Right lobe of liver (tissue), 6 donors: ENCODE measurements around the gene SS18. TPM values are rescaled to one million over a fixed set of nuclear protein-coding genes. Genes with fewer than 3 reads are reported as not detected.

ENCODE experiments used
- ATAC-seq, 4 donors: fragments of 200-7000 bp; cut with Tn5 transposase; one replicate each; pipeline ENCODE4 v1.9.1; 2020; ENCODE audit warnings: mild to moderate bottlenecking in 4 of 4, moderate library complexity in 4 of 4
- DNase-seq, 3 donors: peaks; one replicate each; pipeline ENCODE4 v3.0.0-alpha.2; 2020
- H3K27ac ChIP-seq, 3 donors: fragments of 200-600 bp; one replicate each; pipeline ENCODE4 v1.8.0; 2022
- H3K27me3 ChIP-seq, 2 donors: fragments of 200-600 bp; one replicate each; pipeline ENCODE4 v1.8.0; 2022
- H3K36me3 ChIP-seq, 4 donors: fragments of 200-600 bp; sonication (generic) in 1 of 4; one replicate each; pipeline versions ENCODE4 v1.5.1 to v1.8.0; 2017 to 2022; ENCODE audit warnings: control low read depth in 1 of 4
- H3K4me1 ChIP-seq, 4 donors: fragments of 200-600 bp; sonication (generic) in 1 of 4; one replicate each; pipeline versions ENCODE4 v1.5.1 to v1.8.0; 2017 to 2022; ENCODE audit warnings: control low read depth in 1 of 4
- H3K4me3 ChIP-seq, 3 donors: fragments of 200-600 bp; one replicate each; pipeline ENCODE4 v1.8.0; 2022
- H3K9me3 ChIP-seq, 4 donors: fragments of 200-600 bp; sonication (generic) in 1 of 4; one replicate each; pipeline versions ENCODE4 v1.5.1 to v1.8.0; 2017 to 2022; ENCODE audit warnings: control low read depth in 1 of 4
- CTCF ChIP-seq, 4 donors: fragments of 200-600 bp in 3 of 4; fragments of 450-650 bp in 1 of 4; IDR thresholded peaks; one replicate each; pipeline versions ENCODE4 v1.5.1 to v1.8.0; 2016 to 2022; ENCODE audit warnings: antibody characterized with exemption in 4 of 4, mild to moderate bottlenecking in 2 of 4
- POLR2A ChIP-seq: fragments of 450-650 bp; IDR thresholded peaks from one replicate; pipeline ENCODE4 v1.6.1; 2017; ENCODE audit warnings: antibody characterized with exemption, mild to moderate bottlenecking
- WGBS: methylation state at CpG from one replicate; pipeline ENCODE4 v1.1.6; 2018; ENCODE audit warnings: low coverage, low lambda C conversion rate; ENCODE audit not compliant: insufficient coverage; ENCODE audit errors: missing lambda C conversion rate; 5-methylcytosine and 5-hydroxymethylcytosine counted together
- intact Hi-C, 2 donors: fragments of 100-400 bp; cut with DNase I; formaldehyde crosslinking; loops; one replicate each; pipeline versions ENCODE4 v1.11.2 to v1.14.1; 2022
- total RNA-seq, 6 experiments: library from RNA; depleted of rRNA in 2 of 6; stranded (reverse); fragments of >200 nt in 2 of 6; fragmentation: NEBNext Ultra II Directional in 3 of 6; extraction: Animal tissue kit (Norgen Biotek cat#: 25700) in 3 of 6; gene quantifications; one replicate each; pipeline versions ENCODE4 v1.1.0 to v1.2.4, GENCODE V29; 2016 to 2023
- donor health status: DM: no; HTN: yes; CAD: no.
- donor health status: DM: no; HTN: no; CAD: no.
- donor health status: DM: no; HTN: no; CAD: no.
- donor health status: DM: no; HTN: yes; CAD: no.
- donor health status: DM: no; HTN: yes; CAD: no.

SS18 gene
- total RNA-seq, 6 experiments from 2014 or later, result 26.6 to 47.3 (median 37.6) TPM

GRCh38 chr18:26022585-26022984 lies 67.8 kb downstream of the SS18 start:
- TF ChIP-seq POLR2A (no peak), CTCF (IDR thresholded peaks at IDR 0.05) (no peak)
- Histone ChIP-seq H3K9me3 (no peaks in the 10 kb centered on the region), H3K4me3 (no peak overlapping the region), H3K36me3 (peaks cover 0 to 27% (median 9%) of the 10 kb centered on the region in 4 donors), H3K4me1 (no peaks in the 10 kb centered on the region), H3K27ac (no peak overlapping the region), H3K27me3 (no peaks in the 10 kb centered on the region)
- 100% methylated on average over 1 of the region's 1 CpG for WGBS
- ATAC-seq (no peak), DNase-seq (no peak)
- intact Hi-C loops, result no loop called here

- Histone ChIP-seq H3K27ac (no peak overlapping the region), H3K4me3 (no peak overlapping the region), H3K4me1 (no peaks in the 10 kb centered on the region), H3K27me3 (no peaks in the 10 kb centered on the region), H3K9me3 (no peaks in the 10 kb centered on the region), H3K36me3 (peaks cover 0 to 41% (median 9%) of the 10 kb centered on the region in 4 donors)
- ATAC-seq (no peak), DNase-seq (no peak)
- WGBS, result 77% methylated on average over 3 of the region's 3 CpGs
- TF ChIP-seq POLR2A (no peak), CTCF (IDR thresholded peaks at IDR 0.05) (no peak)
- intact Hi-C loops, result no loop called here
Measured at GRCh38 chr18:26021061-26021754, 69.2 kb downstream of the SS18 start.

- Histone ChIP-seq H3K36me3 (peaks cover 0 to 38% (median 9%) of the 10 kb centered on the region in 4 donors), H3K9me3 (no peaks in the 10 kb centered on the region), H3K27ac (no peak overlapping the region), H3K27me3 (no peaks in the 10 kb centered on the region), H3K4me3 (no peak overlapping the region), H3K4me1 (no peaks in the 10 kb centered on the region)
- ATAC-seq, result no peak
- TF ChIP-seq CTCF (IDR thresholded peaks at IDR 0.05), result peak in 2 of 4 donors; percentile 6 to 10
- no peak for TF ChIP-seq POLR2A
- intact Hi-C loops, result no loop called here
- DNase-seq, result no peak
Measured at GRCh38 chr18:26017929-26018328, 72.5 kb downstream of the SS18 start.

GRCh38 chr18:26014462-26014861 lies 76.0 kb downstream of the SS18 start:
- Histone ChIP-seq H3K4me1 (no peaks in the 10 kb centered on the region), H3K4me3 (no peak overlapping the region), H3K9me3 (no peaks in the 10 kb centered on the region), H3K27me3 (no peaks in the 10 kb centered on the region), H3K36me3 (peaks cover 0 to 33% (median 9%) of the 10 kb centered on the region in 4 donors), H3K27ac (no peak overlapping the region)
- TF ChIP-seq CTCF (IDR thresholded peaks at IDR 0.05), result no peak
- no peak for TF ChIP-seq POLR2A
- DNase-seq, result no peak
- intact Hi-C loops, result no loop called here
- ATAC-seq, result no peak

- H3K4me3 ChIP-seq, result no peak overlapping the region
- no peak overlapping the region for H3K27ac ChIP-seq
- H3K9me3 ChIP-seq, result no peaks in the 10 kb centered on the region
- no peaks in the 10 kb centered on the region for H3K27me3 ChIP-seq
- intact Hi-C loops, result no loop called here
- H3K4me1 ChIP-seq, result no peaks in the 10 kb centered on the region
- ATAC-seq, result no peak
- no peak for DNase-seq
- TF ChIP-seq CTCF (IDR thresholded peaks at IDR 0.05), result no peak
- TF ChIP-seq POLR2A, result no peak
- WGBS, result 100% methylated on average over 1 of the region's 1 CpG
- H3K36me3 ChIP-seq, result no peaks in the 10 kb centered on the region
Measured at GRCh38 chr18:26008619-26009018, 81.8 kb downstream of the SS18 start.
